Epithelial cell of proximal tubule (primary cell): ENCODE measurements around the gene CDH13. TPM values are rescaled to one million over a fixed set of nuclear protein-coding genes. Genes with fewer than 3 reads are reported as not detected.
A peak's percentile ranks its signal among the peaks of the same experiment; 100 is the strongest.

Experiments used
- DNase-seq: peaks from one replicate; pipeline ENCODE4 v3.0.0-alpha.2; 2011; ENCODE audit warnings: low read depth
- H3K4me3 ChIP-seq: 2 replicates; pipeline ENCODE4 v1.5.1; 2011; ENCODE audit warnings: low read depth, mild to moderate bottlenecking, low read length
- CTCF ChIP-seq: conservative IDR thresholded peaks from 2 replicates; pipeline ENCODE4 v1.5.1; 2012; ENCODE audit warnings: low read depth, mild to moderate bottlenecking, low read length
- total RNA-seq: library from RNA; depleted of rRNA; stranded (reverse); fragments of >200 nt; gene quantifications from 2 replicates; pipeline ENCODE4 v1.2.3, GENCODE V29; 2015

Gene CDH13
- total RNA-seq, 1 donor from 2014 or later = 85.4 TPM

GRCh38 chr16:83515395-83515794 lies 888.6 kb downstream of the CDH13 start:
- no peak for DNase-seq
- TF ChIP-seq CTCF = no peak
- H3K4me3 ChIP-seq = no peak overlapping the region

- no peak overlapping the region for H3K4me3 ChIP-seq
- DNase-seq = no peak
- TF ChIP-seq CTCF = no peak
Observed at GRCh38 chr16:83516931-83517330, 890.2 kb downstream of the CDH13 start.

- H3K4me3 ChIP-seq = no peak overlapping the region
- no peak for DNase-seq
- no peak for TF ChIP-seq CTCF
Observed at GRCh38 chr16:83517398-83517797, 890.6 kb downstream of the CDH13 start.

GRCh38 chr16:83520596-83520995 lies 893.8 kb downstream of the CDH13 start:
- no peak for DNase-seq
- no peak overlapping the region for H3K4me3 ChIP-seq
- TF ChIP-seq CTCF = no peak

GRCh38 chr16:83530293-83530692 lies 903.5 kb downstream of the CDH13 start:
- no peak overlapping the region for H3K4me3 ChIP-seq
- no peak for DNase-seq
- TF ChIP-seq CTCF = no peak

- no peak overlapping the region for H3K4me3 ChIP-seq
- TF ChIP-seq CTCF = no peak
- DNase-seq = no peak
Observed at GRCh38 chr16:83532634-83533033, 905.9 kb downstream of the CDH13 start.

GRCh38 chr16:83533193-83533592 lies 906.4 kb downstream of the CDH13 start:
- H3K4me3 ChIP-seq = no peak overlapping the region
- no peak for TF ChIP-seq CTCF
- peak; percentile 61 for DNase-seq
